HEK293 (cell line): ENCODE results near the gene SLC30A3.

ENCODE experiments used
- ZNF174 ChIP-seq: fragments of 450-650 bp; formaldehyde crosslinking; IDR thresholded peaks from 2 replicates; pipeline ENCODE4 v1.5.0; 2017; ENCODE audit warnings: missing biosample characterization, mild to moderate bottlenecking, missing genetic modification characterization
- ZNF239 ChIP-seq: fragments of 450-650 bp; formaldehyde crosslinking; IDR thresholded peaks from 2 replicates; pipeline ENCODE4 v1.5.1; 2016; ENCODE audit warnings: missing biosample characterization, missing genetic modification characterization
- ZNF670 ChIP-seq: fragments of 450-650 bp; formaldehyde crosslinking; IDR thresholded peaks from 2 replicates; pipeline ENCODE4 v1.5.1; 2016; ENCODE audit warnings: missing biosample characterization, missing genetic modification characterization, low read depth

GRCh38 chr2:27204566-27204965, 58.3 kb downstream of the SLC30A3 start:
- TF ChIP-seq ZNF239 (tag by site-specific recombination) (no peak), ZNF174 (no peak), ZNF670 (tag by site-specific recombination) (no peak)
